HG02798 (cell line): ENCODE data around the gene GART.
"Not testable (repeated sequence)": the region's sequence is repeated elsewhere in the genome, so short reads cannot be mapped to it uniquely, and the experiment has no call there.

Source experiments
- ATAC-seq: cut with Tn5 transposase; IDR thresholded peaks from one replicate; pipeline ENCODE4 v1.9.1; 2021; ENCODE audit warnings: mild to moderate bottlenecking; ENCODE audit not compliant: unreplicated experiment, poor library complexity

Gene GART

GRCh38 chr21:33541756-33542639 lies at the start of gene GART:
Gene GART (minus strand): TSS chr21:33542117. CDS start chr21:33539315, 2,802 bp downstream.
- ATAC-seq, result peak; percentile 64

- ATAC-seq, result peak; percentile 92
Observed at GRCh38 chr21:33588485-33589335, 46.8 kb upstream of the GART start, which contains the start of gene DONSON. Gene DONSON (minus strand): TSS chr21:33588684. CDS start chr21:33588641, 43 bp downstream.

- ATAC-seq, result peak; percentile 34
Observed at GRCh38 chr21:33587792-33588484, 46.0 kb upstream of the GART start.

- no peak for ATAC-seq
Observed at GRCh38 chr21:33586927-33587326, 45.0 kb upstream of the GART start.

- ATAC-seq, result no peak
Observed at GRCh38 chr21:33584455-33584854, 42.5 kb upstream of the GART start.

- ATAC-seq, result no peak
Observed at GRCh38 chr21:33578959-33579542, 37.1 kb upstream of the GART start.

GRCh38 chr21:33578214-33578613 lies 36.3 kb upstream of the GART start:
- no peak for ATAC-seq

GRCh38 chr21:33576741-33577141 lies 34.8 kb upstream of the GART start:
- not testable (repeated sequence) for ATAC-seq

GRCh38 chr21:33572350-33572749 lies 30.4 kb upstream of the GART start:
- ATAC-seq, result no peak

GRCh38 chr21:33569991-33570390 lies 28.1 kb upstream of the GART start:
- ATAC-seq, result no peak

- no peak for ATAC-seq
Observed at GRCh38 chr21:33568448-33568847, 26.5 kb upstream of the GART start.

GRCh38 chr21:33567914-33568313 lies 26.0 kb upstream of the GART start:
- no peak for ATAC-seq

- no peak for ATAC-seq
Observed at GRCh38 chr21:33566514-33566913, 24.6 kb upstream of the GART start.

- no peak for ATAC-seq
Observed at GRCh38 chr21:33562389-33562788, 20.5 kb upstream of the GART start.

GRCh38 chr21:33561373-33561772 lies 19.5 kb upstream of the GART start:
- no peak for ATAC-seq

GRCh38 chr21:33560965-33561364 lies 19.0 kb upstream of the GART start:
- ATAC-seq, result no peak

- ATAC-seq, result no peak
Observed at GRCh38 chr21:33559813-33560212, 17.9 kb upstream of the GART start.

- ATAC-seq, result no peak
Observed at GRCh38 chr21:33558777-33559421, 17.0 kb upstream of the GART start.

- ATAC-seq, result no peak
Observed at GRCh38 chr21:33557447-33557846, 15.5 kb upstream of the GART start.

GRCh38 chr21:33554982-33555344 lies 13.0 kb upstream of the GART start:
- ATAC-seq, result no peak
